Muscle layer of duodenum (tissue), 2 donors: ENCODE measurements around the gene NPL.

ENCODE experiments used
- H3K27ac ChIP-seq: one replicate; pipeline ENCODE4 v1.7.0; 2013; ENCODE audit warnings: mild to moderate bottlenecking, low read length
- H3K27me3 ChIP-seq: one replicate; pipeline ENCODE4 v1.7.0; 2013; ENCODE audit warnings: low read depth, mild to moderate bottlenecking, control low read depth, low read length
- H3K36me3 ChIP-seq, 2 donors: one replicate each; pipeline ENCODE4 v1.7.0; 2013; ENCODE audit warnings: low read length in 2 of 2, control low read depth in 1 of 2, mild to moderate bottlenecking in 1 of 2; ENCODE audit not compliant: insufficient read depth in 2 of 2, control insufficient read depth in 1 of 2
- H3K4me1 ChIP-seq, 2 donors: one replicate each; pipeline ENCODE4 v1.7.0; 2013; ENCODE audit warnings: low read length in 2 of 2, mild to moderate bottlenecking in 2 of 2, control low read depth in 1 of 2, moderate library complexity in 1 of 2; ENCODE audit not compliant: insufficient read depth in 2 of 2, control insufficient read depth in 1 of 2
- H3K4me3 ChIP-seq, 2 donors: one replicate each; pipeline ENCODE4 v1.7.0; 2013; ENCODE audit warnings: low read length in 2 of 2, low read depth in 1 of 2, mild to moderate bottlenecking in 1 of 2
- H3K9me3 ChIP-seq, 2 donors: one replicate each; pipeline ENCODE4 v1.7.0; 2013; ENCODE audit warnings: low read length in 2 of 2, control low read depth in 1 of 2, mild to moderate bottlenecking in 1 of 2; ENCODE audit not compliant: control insufficient read depth in 1 of 2
- donor health status: healthy.

Gene NPL

DNA sequence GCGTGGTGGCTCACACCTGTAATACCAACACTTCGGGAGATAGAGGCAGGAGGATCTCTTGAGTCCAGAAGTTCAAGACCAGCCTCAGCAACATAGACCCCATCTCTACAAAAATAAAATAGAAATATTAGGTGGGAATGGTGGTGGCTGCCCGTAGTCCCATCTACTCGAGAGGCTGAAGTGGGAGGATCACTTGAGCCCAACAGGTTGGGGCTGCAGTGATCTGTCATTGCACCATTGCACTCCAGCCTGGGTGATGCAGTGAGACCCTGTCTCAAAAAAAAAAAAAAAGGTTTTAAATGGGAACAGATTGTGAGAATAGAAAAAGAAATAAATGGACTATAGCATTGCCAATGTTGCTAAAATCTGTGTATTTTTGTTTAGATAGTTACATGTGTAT, 60.7 kb downstream of the NPL start:
- H3K36me3 ChIP-seq, result peaks cover 62 to 67% of the 10 kb centered on the region in 2 donors

DNA sequence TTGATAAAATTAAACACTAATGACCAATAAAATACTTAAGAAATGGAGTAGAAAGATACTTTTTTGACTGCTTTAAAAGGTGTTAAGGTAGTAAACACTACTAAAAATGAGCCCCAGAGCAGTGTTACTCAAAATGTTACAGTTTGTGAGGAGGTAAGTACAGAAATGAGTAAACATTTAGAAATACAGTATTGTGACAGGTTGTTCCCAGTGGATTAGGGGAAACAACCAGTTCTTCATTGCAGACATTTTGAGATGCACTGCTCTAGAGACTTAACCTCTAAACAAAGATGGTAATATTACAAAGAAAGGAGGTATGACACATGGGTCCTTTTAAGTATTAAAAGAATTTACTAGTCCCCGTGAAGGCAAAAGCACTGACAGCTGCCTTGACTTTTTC, 62.3 kb downstream of the NPL start:
- H3K36me3 ChIP-seq, result peaks cover 61 to 70% of the 10 kb centered on the region in 2 donors
- peaks cover 4 to 21% of the 10 kb centered on the region in 2 donors for H3K4me1 ChIP-seq
- H3K4me3 ChIP-seq, result no peak overlapping the region
- H3K9me3 ChIP-seq, result no peaks in the 10 kb centered on the region
- H3K27me3 ChIP-seq, result no peaks in the 10 kb centered on the region
- H3K27ac ChIP-seq, result no peak overlapping the region

More for the DNA sequence above, 60.7 kb downstream of the NPL start:
- no peaks in the 10 kb centered on the region for H3K27me3 ChIP-seq
- H3K4me1 ChIP-seq, result peaks cover 0 to 18% of the 10 kb centered on the region in 2 donors
- no peak overlapping the region for H3K4me3 ChIP-seq
- no peaks in the 10 kb centered on the region for H3K9me3 ChIP-seq
- no peak overlapping the region for H3K27ac ChIP-seq

DNA sequence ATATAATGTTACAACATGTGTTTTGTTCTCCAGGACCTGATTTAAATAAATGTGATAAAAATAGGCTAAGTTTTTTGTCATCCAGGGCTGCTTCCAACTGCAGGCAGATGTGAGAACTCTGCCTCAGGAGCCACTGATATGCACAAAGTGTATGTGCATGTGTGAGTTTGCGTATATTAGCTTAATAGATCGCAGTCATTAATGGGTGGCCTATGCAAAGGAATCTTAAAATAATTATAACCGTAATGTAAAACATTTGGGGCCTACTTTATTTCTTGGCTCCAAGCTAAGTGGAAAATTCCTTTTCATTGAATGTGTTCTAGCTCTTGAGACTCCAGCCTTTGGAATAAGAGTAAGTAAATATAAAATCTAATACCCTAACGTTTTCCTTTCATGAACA, 66.3 kb downstream of the NPL start:
- H3K4me3 ChIP-seq, result no peak overlapping the region
- no peak overlapping the region for H3K27ac ChIP-seq
- H3K9me3 ChIP-seq, result no peaks in the 10 kb centered on the region
- no peaks in the 10 kb centered on the region for H3K27me3 ChIP-seq
- peaks cover 70 to 86% of the 10 kb centered on the region in 2 donors for H3K36me3 ChIP-seq
- peaks cover 4 to 17% of the 10 kb centered on the region in 2 donors for H3K4me1 ChIP-seq

DNA sequence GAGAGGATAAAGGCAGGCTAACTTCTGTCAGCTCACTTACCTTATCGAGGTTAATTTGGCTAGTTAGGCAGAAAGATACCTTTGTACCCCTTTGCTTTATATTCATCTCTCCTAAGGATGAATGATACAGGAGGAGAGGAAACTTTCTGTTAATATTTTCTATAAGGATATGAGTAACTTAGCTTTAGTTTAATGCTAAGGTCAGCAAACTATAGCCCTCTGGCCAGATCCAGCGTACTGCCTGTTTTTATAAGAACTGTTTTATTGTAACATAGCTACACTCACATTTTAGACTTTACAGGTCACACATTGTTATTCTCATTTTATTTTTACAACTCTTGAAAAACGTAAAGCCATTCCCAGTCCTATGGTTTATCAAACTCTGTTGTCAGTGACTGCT, 67.6 kb downstream of the NPL start:
- Histone ChIP-seq H3K4me3 (no peak overlapping the region), H3K36me3 (peaks cover 78 to 93% of the 10 kb centered on the region in 2 donors), H3K9me3 (no peaks in the 10 kb centered on the region), H3K4me1 (peaks cover 4 to 17% of the 10 kb centered on the region in 2 donors), H3K27me3 (no peaks in the 10 kb centered on the region), H3K27ac (no peak overlapping the region)

DNA sequence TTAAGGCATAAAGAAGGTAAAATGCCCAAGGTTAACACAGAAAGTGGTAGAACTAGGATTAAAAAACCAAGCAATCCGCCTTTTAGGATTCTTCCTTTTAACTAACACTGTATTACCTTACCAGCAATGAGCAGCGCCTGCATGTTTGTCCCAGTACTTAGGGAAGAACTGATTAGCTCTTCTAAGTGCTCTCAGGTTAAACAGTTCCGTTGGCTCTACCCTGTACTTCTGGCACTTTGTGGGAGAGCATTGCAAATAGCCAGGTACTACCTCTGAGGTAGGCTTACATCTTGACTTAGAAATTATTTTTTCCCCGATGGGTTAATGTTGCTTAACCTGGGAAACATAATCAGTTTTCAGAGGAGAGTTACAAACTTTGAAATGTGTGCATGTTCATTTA, 71.1 kb downstream of the NPL start:
- Histone ChIP-seq H3K27me3 (no peaks in the 10 kb centered on the region), H3K27ac (no peak overlapping the region), H3K9me3 (no peaks in the 10 kb centered on the region), H3K4me3 (no peak overlapping the region), H3K4me1 (peaks cover 4 to 10% of the 10 kb centered on the region in 2 donors), H3K36me3 (peaks cover 77 to 88% of the 10 kb centered on the region in 2 donors)

DNA sequence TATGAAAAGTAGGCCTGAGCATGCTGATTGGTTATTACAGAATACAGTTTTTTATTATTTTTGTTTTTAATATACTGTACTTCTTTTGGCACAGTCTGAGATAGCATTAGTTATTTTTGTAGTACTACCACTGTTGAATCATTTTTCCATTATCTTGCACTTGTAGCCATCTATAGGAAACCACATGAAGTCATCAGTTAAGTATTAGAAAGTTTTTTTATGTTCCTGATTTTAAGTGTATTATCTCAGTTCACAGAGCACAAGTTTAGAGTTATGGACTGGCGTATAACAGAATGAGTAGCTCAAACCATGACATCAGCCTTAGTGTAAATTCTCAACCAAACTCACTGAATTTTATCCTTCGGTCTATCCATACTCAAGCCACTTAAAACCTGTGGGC, 72.4 kb downstream of the NPL start:
- Histone ChIP-seq H3K36me3 (peaks cover 87 to 88% of the 10 kb centered on the region in 2 donors), H3K27ac (no peak overlapping the region), H3K4me1 (no peaks in the 10 kb centered on the region), H3K4me3 (no peak overlapping the region), H3K27me3 (no peaks in the 10 kb centered on the region), H3K9me3 (no peaks in the 10 kb centered on the region)

DNA sequence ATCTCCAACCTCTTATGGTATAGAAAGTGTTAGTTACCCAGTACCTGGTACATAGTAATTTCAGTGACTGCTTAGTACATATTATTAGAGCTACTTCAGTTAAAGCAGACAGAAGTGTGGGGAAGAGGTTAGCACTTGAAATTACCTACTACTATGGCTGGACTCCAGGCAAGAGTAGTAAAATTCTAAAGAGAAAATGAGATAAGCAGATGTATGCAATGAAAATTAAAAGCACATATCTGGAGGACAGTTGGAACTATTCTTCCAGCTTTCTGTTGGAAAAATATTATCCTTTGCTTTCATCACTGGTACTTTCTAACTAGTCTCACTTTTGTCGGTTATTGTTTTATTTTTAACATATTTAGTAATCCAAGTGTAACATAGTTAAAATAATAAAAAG, 73.3 kb downstream of the NPL start:
- Histone ChIP-seq H3K4me1 (no peaks in the 10 kb centered on the region), H3K36me3 (peaks cover 87 to 94% of the 10 kb centered on the region in 2 donors), H3K27ac (no peak overlapping the region), H3K9me3 (no peaks in the 10 kb centered on the region), H3K27me3 (no peaks in the 10 kb centered on the region), H3K4me3 (no peak overlapping the region)

DNA sequence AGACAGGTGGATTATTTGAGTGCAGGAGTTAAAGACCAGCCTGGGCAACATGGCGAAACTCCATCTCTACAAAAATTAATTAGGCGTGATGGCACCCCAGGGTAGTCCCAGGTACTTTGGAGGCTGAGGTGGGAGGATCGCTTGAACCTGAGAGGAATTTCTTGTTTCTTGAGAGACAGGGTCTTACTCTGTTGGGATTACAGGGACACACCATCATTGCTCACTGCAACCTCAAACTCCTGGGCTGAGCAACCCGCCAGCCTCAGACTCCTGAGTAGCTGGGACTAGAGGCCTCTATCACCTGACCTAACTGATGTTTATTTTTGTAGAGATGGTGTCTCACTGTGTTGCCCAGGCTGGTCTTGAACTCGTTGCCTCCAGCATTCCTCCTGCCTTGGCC, 74.4 kb downstream of the NPL start:
- Histone ChIP-seq H3K9me3 (no peaks in the 10 kb centered on the region), H3K27me3 (no peaks in the 10 kb centered on the region), H3K27ac (no peak overlapping the region), H3K4me1 (no peaks in the 10 kb centered on the region), H3K4me3 (no peak overlapping the region), H3K36me3 (peaks cover 84 to 91% of the 10 kb centered on the region in 2 donors)

DNA sequence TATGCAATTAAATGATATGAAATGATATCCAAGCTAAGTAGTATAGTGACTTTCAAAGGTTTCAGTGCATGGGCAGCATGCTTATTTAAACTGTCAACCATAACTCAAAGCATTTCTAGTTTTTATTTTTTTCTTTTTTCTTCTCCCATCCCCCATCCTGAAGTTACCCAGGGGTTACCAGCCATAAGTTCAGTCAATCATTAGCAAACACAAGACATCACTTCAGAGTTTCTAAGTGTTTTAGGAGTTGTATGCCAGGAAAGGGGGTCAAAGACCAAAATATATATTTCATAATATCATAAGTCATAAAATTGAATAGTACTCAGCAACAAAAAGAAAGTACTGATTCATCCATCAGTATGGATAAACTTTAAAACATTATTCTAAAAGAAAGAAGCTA, 78.3 kb downstream of the NPL start:
- Histone ChIP-seq H3K9me3 (no peaks in the 10 kb centered on the region), H3K27me3 (no peaks in the 10 kb centered on the region), H3K4me3 (no peak overlapping the region), H3K27ac (no peak overlapping the region), H3K36me3 (peaks cover 76 to 77% of the 10 kb centered on the region in 2 donors), H3K4me1 (no peaks in the 10 kb centered on the region)

DNA sequence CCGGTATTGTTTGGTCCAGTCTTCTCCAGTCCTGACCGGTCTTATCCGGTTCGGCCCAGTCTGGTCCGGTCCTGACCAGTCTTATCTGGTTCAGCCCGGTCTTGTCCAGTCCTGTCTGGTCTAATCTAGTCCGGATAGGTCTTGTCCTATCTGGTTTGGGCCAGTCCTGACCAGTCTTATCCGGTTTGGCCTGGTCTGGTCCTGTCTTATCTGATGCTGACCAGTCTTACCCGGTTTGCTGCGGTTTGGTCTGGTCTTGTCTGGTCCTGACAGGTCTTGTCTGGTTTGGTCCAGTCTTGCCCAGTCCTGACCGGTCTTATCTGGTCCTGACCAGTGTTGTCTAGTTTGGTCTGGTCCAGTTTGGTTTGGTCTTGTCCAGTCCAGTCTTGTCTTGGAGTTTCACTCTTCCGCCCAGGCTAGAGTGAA, 79.7 kb downstream of the NPL start:
- H3K4me1 ChIP-seq, result no peaks in the 10 kb centered on the region
- H3K27ac ChIP-seq, result no peak overlapping the region
- peaks cover 81 to 83% of the 10 kb centered on the region in 2 donors for H3K36me3 ChIP-seq
- H3K4me3 ChIP-seq, result no peak overlapping the region
- no peaks in the 10 kb centered on the region for H3K27me3 ChIP-seq
- H3K9me3 ChIP-seq, result no peaks in the 10 kb centered on the region

DNA sequence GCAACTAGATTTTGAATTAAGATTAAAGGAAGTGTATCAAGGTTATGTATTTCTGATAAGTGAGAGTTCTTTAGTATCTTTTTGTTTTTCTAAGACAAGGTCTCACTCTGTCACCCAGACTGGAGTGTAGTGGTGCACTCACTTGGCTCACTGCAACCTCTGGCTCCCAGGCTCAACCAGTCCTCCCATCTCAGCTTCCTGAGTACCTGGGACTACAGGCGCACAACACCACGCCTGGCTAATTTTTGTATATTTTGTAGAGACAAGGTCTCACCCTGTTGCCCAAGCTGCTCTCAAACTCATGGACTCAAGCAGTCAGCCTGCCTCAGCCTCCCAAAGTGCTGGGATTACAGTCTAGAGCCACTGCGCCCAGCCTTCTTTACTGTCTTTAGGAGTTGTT, 83.3 kb downstream of the NPL start:
- Histone ChIP-seq H3K4me1 (no peaks in the 10 kb centered on the region), H3K36me3 (peaks cover 81 to 83% of the 10 kb centered on the region in 2 donors), H3K4me3 (no peak overlapping the region), H3K27me3 (no peaks in the 10 kb centered on the region), H3K27ac (no peak overlapping the region), H3K9me3 (no peaks in the 10 kb centered on the region)

DNA sequence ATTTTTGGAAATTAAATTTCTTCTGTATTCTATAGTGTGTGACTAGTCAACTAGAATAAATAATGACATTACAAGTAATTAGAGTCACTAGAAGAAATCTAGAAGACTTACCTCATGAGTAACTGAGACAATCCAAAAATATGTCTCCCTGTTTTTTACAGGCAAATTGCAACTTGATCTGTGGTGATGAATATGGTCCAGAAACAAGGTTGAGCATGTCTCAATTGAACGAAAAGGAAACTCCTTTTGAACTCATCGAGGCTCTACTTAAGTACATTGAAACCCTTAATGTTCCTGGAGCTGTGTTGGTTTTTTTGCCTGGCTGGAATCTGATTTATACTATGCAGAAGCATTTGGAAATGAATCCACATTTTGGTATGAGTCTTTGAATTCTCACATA, 86.3 kb downstream of the NPL start:
- Histone ChIP-seq H3K4me1 (no peaks in the 10 kb centered on the region), H3K36me3 (peaks cover 86 to 88% of the 10 kb centered on the region in 2 donors), H3K27me3 (no peaks in the 10 kb centered on the region), H3K4me3 (no peak overlapping the region), H3K27ac (no peak overlapping the region), H3K9me3 (no peaks in the 10 kb centered on the region)
